Measurements from ENCODE around the gene STAB2.

Gene STAB2

GRCh38 chr12:103697971-103698751 is 111.1 kb downstream of the STAB2 start:
- DNase-seq, result no peak

DNA sequence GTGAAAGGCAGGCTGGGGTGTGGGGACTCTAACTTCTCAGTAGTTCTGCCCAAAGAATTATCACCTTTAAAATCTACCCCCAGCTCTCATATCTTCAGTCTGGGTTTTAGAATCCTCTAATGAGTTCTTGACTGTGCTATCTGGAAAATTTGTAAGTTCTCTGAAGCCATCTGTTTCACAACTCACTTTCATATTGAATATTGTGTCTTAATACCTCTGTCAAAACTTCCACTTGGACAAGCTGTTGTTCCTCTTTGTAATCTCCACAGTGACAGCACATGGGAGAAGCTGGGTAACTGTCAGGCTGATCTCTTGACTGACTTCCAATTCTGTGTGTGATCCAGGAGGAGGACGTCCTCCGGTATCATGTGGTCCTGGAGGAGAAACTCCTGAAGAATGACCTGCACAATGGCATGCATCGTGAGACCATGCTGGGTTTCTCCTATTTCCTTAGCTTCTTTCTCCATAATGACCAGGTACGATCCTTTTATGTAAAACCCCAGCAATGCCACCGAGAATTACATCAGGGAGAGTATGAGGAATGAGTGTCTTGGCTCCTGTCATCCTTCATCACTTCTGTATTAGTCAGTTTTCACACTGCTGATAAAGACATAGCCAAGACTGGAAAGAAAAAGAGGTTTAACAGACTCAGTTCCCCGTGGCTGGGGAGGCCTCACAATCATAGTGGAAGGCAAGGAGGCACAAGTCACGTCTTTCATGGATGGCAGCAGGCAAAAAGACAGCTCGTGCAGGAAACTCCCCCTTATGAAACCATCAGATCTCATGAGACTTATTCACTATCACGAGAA is 111.9 kb downstream of the STAB2 start:
- DNase-seq, result no peak

GRCh38 chr12:103705098-103705497 is 118.0 kb downstream of the STAB2 start:
- no peak for DNase-seq

- DNase-seq, result peak in 1 of 2 experiments; percentile 30
Measured at GRCh38 chr12:103705927-103706326, 118.9 kb downstream of the STAB2 start.

GRCh38 chr12:103707446-103707845 is 120.4 kb downstream of the STAB2 start:
- no peak for DNase-seq

GRCh38 chr12:103710544-103710943 is 123.5 kb downstream of the STAB2 start:
- no peak for DNase-seq

GRCh38 chr12:103712216-103712615 is 125.1 kb downstream of the STAB2 start:
- no peak for DNase-seq

DNA sequence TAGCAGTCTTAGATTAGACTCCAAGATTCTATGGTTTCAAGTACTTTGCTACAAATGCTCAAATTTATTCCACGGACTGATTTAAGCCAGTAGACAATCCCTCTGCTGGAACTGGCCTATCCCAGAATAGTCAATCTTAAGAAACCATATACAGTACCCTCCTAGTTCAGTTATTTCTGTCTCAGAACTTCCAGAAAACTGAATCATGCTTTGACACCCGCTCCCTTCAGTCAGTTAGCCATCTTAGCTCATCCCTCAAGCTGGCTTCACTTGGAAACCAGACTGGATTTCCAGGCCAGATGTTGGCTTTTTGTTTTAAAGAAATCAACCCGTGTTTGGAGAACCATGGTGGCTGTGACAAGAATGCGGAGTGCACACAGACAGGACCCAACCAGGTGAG is 128.4 kb downstream of the STAB2 start:
- DNase-seq, result no peak

DNA sequence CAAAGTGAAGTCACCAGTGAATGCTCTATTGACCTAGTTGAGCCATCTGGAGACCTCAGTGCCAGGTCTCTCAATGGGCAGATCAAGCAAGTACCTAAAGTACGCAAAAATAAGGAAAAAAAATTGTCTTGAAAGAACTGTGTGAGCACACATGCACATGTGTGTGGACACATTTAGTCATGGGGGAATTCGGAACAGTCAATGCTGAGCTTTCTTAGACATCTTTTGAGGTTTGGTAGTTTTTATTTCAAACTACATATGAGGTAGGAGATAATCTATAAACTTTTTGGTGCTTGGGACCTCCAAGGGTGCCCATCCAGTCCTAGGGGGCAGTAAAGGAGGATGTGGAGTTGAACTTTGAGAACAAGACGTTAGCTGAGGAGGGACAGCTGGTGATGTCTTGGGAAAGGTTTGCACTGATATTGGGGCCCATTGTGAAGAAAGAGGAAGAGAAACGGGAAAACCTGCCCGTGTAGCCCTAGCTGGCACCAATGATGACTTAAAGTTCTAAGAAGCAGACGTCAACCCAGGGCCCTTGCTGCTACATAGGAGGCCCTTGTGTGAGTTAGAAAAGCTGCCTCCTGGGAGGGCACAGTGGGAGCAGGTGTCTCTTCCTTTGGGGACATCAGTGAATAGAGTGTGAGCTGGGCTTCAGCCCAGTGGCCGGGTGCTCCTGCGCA is 129.6 kb downstream of the STAB2 start:
- DNase-seq, result no peak

- no peak for DNase-seq
Measured at GRCh38 chr12:103725398-103725797, 138.3 kb downstream of the STAB2 start.

DNA sequence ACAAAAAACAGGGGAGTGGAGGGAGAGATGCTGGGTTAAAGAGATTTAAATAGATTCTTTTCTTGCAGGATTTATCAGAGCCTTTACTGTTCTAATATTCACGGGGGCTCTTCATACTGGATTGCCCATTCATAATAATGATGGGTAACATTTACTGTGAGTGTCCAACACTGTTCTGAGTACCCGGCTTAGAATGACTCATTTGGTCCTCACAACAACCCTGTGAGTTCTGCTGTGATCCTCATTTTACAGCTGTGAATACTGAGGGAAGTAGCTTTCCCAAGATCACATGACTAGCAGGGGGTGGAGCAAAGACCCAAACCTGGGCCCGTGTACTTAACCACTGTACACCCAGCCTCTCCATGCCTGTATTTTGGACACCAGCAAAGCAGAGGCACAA is 140.6 kb downstream of the STAB2 start:
- DNase-seq, result no peak

DNA sequence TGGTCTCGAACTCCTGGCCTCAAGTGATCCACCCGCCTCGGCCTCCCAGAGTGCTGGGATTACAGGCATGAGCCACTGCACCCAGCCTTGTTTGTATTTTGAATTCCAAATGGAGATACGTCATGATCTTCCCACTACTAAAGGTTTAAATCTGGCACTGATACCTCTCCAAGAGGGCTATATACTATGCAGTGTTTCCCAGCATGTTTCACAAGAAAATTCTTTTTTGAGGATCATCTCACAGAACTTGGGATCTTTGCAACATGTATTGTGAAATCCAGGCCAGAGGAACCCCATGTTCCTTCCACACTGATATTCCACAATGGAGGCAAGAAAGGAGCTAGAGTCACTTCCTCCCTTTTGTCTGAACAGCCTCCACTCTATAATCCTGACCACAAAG is 141.2 kb downstream of the STAB2 start:
- no peak for DNase-seq

GRCh38 chr12:103729499-103729898 is 142.4 kb downstream of the STAB2 start:
- no peak for DNase-seq

GRCh38 chr12:103731539-103731938 is 144.5 kb downstream of the STAB2 start:
- no peak for DNase-seq

GRCh38 chr12:103734863-103735262 is 147.8 kb downstream of the STAB2 start:
- no peak for DNase-seq

- DNase-seq, result no peak
Measured at GRCh38 chr12:103735291-103735690, 148.2 kb downstream of the STAB2 start.

DNA sequence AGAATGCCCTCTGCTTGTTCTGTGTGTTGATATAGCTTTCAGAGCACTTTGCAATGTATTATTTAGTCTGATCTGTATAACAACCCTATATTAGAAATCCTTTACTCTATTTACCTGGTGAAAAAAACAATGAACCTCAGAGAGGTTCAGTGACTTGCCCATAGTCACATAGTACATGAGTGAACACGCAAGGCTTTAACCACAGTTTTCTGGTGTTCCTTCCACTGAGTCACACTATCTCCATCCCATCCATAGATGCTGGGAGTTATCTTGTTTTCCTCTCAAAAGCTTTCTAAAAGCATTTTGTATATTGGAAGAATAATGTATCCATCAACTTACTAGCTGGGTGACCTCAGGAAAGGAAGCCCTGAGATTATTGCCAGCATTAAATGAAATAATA is 149.5 kb downstream of the STAB2 start:
- DNase-seq, result no peak

GRCh38 chr12:103737881-103738280 is 150.8 kb downstream of the STAB2 start:
- no peak for DNase-seq

GRCh38 chr12:103742349-103742932 is 155.4 kb downstream of the STAB2 start:
- DNase-seq, result no peak

GRCh38 chr12:103743788-103744187 is 156.7 kb downstream of the STAB2 start:
- DNase-seq, result no peak

GRCh38 chr12:103745962-103746361 is 158.9 kb downstream of the STAB2 start:
- no peak for DNase-seq

DNA sequence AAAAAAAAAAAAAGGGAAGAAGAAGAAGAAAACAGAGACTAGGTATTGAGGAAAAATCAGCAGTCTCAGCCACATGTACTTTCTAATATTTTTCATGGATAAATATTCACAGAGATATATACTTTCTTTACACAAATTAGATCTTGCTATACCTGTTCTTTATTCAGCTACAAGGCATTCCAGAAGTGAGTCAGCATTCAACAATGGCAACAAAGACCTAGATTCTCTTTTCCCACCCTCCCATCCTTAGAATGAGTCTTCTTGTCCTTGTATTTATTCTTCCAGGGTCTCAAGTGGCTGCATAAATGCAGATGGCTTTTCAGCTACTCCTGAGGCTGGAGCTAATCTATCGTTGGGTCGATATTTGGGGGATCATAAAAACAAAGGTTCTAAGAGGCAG is 160.9 kb downstream of the STAB2 start:
- DNase-seq, result no peak

DNA sequence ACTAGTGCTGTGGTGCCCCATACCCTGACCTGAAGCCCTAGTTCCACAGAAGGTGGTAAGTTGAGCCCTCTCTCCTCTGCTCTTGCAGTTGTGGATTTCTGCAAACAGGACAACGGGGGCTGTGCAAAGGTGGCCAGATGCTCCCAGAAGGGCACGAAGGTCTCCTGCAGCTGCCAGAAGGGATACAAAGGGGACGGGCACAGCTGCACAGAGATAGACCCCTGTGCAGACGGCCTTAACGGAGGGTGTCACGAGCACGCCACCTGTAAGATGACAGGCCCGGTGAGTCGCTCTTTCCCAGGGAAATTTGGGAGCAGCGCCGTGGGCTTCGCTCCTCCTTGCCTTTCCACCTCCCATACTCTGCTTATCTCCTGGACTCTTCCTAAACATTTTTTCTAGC is 161.8 kb downstream of the STAB2 start:
- DNase-seq, result no peak

Measured in NCI-H526 (cell line).